HEK293T (cell line): Measurements from ENCODE around the gene KLK8.

ENCODE experiments used
- CTCF ChIA-PET: fragments of 350-600 bp; formaldehyde crosslinking; extraction: SDS; loops from one replicate; lab custom pipeline; 2021; ENCODE audit warnings: antibody characterized with exemption, inconsistent platforms; lab: Yijun Ruan, JAX
- POLR2A ChIA-PET: fragments of 350-600 bp; formaldehyde crosslinking; extraction: SDS; loops from one replicate; lab custom pipeline; 2020; ENCODE audit warnings: antibody characterized with exemption, inconsistent platforms; lab: Yijun Ruan, JAX
- DNase-seq: peaks from one replicate; pipeline ENCODE4 v3.0.0; 2012; ENCODE audit warnings: mixed read lengths; ENCODE audit errors: extremely low spot score
- ARNT ChIP-seq: fragments of 450-650 bp; IDR thresholded peaks from 2 replicates; pipeline ENCODE4 v1.6.1; 2017; ENCODE audit warnings: mild to moderate bottlenecking
- BHLHE40 ChIP-seq: fragments of 450-650 bp; IDR thresholded peaks from 2 replicates; pipeline ENCODE4 v1.6.1; 2016; ENCODE audit warnings: mild to moderate bottlenecking, moderate library complexity, borderline replicate concordance
- CTBP1 ChIP-seq: fragments of 450-650 bp; IDR thresholded peaks from 2 replicates; pipeline ENCODE4 v1.6.1; 2016; ENCODE audit warnings: borderline replicate concordance
- ELF4 ChIP-seq: fragments of 450-650 bp; IDR thresholded peaks from 2 replicates; pipeline ENCODE4 v1.6.1; 2017; ENCODE audit warnings: antibody characterized with exemption
- FOXA1 ChIP-seq: fragments of 450-650 bp; IDR thresholded peaks from 2 replicates; pipeline ENCODE4 v1.6.1; 2016; ENCODE audit warnings: mild to moderate bottlenecking
- FOXK2 ChIP-seq: fragments of 450-650 bp; IDR thresholded peaks from 2 replicates; pipeline ENCODE4 v1.6.1; 2016; ENCODE audit warnings: mild to moderate bottlenecking
- FOXM1 ChIP-seq: fragments of 450-650 bp; IDR thresholded peaks from 2 replicates; pipeline ENCODE4 v1.6.1; 2017; ENCODE audit warnings: mild to moderate bottlenecking, borderline replicate concordance
- HDGF ChIP-seq: fragments of 450-650 bp; IDR thresholded peaks from 2 replicates; pipeline ENCODE4 v1.6.1; 2017; ENCODE audit warnings: antibody characterized with exemption, borderline replicate concordance
- L3MBTL2 ChIP-seq: fragments of 450-650 bp; conservative IDR thresholded peaks from 2 replicates; pipeline ENCODE4 v1.6.1; 2016; ENCODE audit warnings: mild to moderate bottlenecking
- LEF1 ChIP-seq: fragments of 450-650 bp; IDR thresholded peaks from 2 replicates; pipeline ENCODE4 v1.6.1; 2017; ENCODE audit warnings: mild to moderate bottlenecking, borderline replicate concordance
- NFRKB ChIP-seq: fragments of 450-650 bp; IDR thresholded peaks from 2 replicates; pipeline ENCODE4 v1.6.1; 2016; ENCODE audit warnings: mild to moderate bottlenecking, moderate library complexity
- SP1 ChIP-seq: fragments of 450-650 bp; IDR thresholded peaks from 2 replicates; pipeline ENCODE4 v1.6.1; 2017
- SUZ12 ChIP-seq: fragments of 450-650 bp; IDR thresholded peaks from 2 replicates; pipeline ENCODE4 v1.6.1; 2016; ENCODE audit warnings: mild to moderate bottlenecking
- TARDBP ChIP-seq: fragments of 450-650 bp; IDR thresholded peaks from 2 replicates; pipeline ENCODE4 v1.6.1; 2016
- ZNF384 ChIP-seq: fragments of 450-650 bp; IDR thresholded peaks from 2 replicates; pipeline ENCODE4 v1.6.1; 2016
- TF ChIP-seq, protein P1 (sequence below): fragments of 450-650 bp; IDR thresholded peaks from 2 replicates; pipeline ENCODE4 v1.6.1; 2016

Gene KLK8

DNA sequence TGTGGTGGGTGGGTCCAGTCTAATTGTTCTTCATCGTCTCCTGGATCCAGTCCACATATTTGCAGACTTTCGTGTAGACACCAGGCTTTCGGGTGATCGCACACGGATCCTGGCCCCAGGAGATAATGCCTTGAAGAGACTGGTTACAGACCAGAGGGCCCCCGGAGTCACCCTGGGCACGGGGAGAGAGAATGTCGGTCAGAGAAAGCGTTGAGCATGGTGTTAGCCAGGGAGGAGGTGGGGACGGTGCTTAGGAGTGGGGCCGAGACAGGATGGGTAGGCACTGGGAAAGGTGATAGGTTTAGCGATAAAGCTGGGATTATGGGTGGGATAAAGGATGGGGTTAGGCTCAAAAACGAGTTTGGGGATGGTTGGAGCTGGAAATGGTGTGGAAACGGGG, 21.1 kb upstream of the KLK8 start:
- no peak for DNase-seq
- POLR2A ChIA-PET: no interaction called here
- TF ChIP-seq NFRKB (no peak), SP1 (no peak), BHLHE40 (no peak), ELF4 (no peak), TARDBP (no peak), HDGF (no peak), CTBP1 (no peak), SUZ12 (no peak), FOXK2 (no peak), L3MBTL2 (no peak), FOXM1 (no peak)
- CTCF ChIA-PET: no interaction called here

DNA sequence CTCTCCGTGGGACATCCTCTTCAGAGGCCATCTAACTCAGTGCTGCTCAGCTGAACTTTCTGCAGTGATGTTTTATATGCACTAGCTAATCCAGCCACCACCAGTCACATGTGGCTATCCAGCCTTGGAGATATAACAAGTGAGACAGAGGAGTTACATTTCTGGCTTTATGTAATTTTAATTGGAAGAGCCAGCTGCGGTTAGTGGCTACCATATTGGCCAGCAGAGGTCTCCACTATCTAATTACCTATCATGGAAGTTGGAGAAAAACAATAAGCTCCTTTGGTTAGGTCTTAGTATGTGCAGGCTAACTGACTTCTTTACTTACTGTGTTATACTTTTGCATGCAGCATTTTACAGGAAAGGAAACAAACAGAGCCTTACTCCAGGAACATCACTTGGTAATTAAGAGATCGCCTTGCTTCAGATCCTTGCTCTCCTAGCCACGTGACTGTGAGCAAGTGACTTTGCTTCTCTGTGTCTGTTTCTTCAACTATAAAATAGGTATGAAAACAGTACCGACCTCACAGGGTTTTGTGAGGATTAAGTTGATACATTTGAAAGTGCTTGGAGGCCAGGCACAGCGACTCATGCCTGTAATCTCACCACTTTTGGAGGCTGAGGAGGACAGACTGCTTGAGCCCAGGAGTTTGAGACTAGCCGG, 19.7 kb upstream of the KLK8 start:
- TF ChIP-seq ZNF384: peak; percentile 53; the same call in 1 of the 2 replicates
- no peak for TF ChIP-seq FOXA1
- DNase-seq: peak; percentile 34
- ChIA-PET CTCF (interaction anchor here (0.6 to 1.5 kb wide), 11 partner anchors 10 to 809 kb away, joined by 3 to 6 read pairs (median 3); no protein-coding TSS in a partner anchor), POLR2A (no interaction called here)

DNA sequence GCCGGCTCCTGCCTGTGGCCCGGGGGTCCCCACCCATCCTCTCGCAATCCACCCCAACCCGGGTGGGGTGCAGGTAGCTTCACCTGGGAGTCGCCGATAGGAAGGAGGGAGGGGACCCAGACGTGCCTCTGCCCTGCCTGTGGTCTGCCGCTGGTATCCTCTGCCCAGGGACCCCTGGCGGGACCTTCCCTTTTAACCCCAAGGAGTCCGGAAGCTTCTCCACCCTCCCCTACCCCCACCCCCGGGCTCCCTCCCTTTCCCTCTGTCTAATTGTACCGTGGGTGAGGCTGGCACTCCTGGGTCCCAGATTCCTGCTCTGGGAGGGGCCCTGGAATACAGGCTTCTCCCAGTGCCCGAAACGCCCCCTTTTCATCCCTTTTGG, 18.1 kb upstream of the KLK8 start, which contains the start of gene KLK10:
Gene KLK10 (minus strand): TSS at position 166 of the 382 bp plus-strand sequence. CDS start 579 bp downstream, outside the sequence.
- CTCF ChIA-PET: no interaction called here
- TF ChIP-seq L3MBTL2: no peak
- no peak for TF ChIP-seq LEF1
- no peak for TF ChIP-seq CTBP1
- no peak for TF ChIP-seq FOXM1
- no peak for TF ChIP-seq BHLHE40
- no peak for TF ChIP-seq SP1
- no peak for DNase-seq
- POLR2A ChIA-PET: no interaction called here

DNA sequence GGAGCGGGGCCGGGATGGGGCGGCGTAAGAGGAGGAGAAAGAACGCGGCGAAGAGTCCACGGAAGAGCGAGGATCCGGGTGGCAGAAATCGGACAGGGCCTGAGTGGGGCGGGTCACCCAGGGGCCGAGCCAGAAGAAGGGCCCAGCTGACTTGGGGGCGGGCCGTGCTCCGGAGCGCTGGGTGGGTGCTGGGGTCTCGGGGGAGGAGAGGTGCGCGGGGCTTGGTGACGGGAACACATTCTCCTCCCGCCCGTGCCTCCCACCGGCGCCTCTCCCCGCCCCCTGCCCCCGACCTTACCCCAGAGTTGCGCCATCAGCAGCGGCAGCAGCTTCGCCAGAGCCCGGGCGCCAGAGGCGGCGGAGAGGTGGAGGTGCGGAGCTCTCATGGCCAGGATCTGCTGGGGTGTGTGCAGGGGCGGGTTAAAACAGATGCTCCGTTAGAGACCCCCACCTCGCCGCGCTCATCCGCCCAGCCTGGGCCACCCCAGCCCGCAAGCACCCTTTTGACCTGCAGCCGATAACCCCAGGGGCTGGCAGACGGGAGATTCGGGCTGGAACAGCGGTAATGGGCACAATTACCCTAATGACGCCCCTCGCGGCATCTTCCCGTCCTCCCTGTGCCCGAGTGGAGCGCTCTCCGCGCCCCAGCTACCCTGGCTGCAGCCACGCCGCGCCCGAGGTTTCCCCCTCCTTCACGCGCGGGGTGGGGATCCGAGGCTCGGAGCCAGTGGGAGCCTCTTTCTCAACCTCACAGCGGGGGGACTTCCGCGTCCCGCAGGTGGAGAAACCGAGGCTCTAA, 17.5 kb upstream of the KLK8 start:
- TF ChIP-seq CTBP1 (no peak), ZNF384 (no peak), SUZ12 (no peak), BHLHE40 (no peak), LEF1 (no peak)
- POLR2A ChIA-PET: no interaction called here
- CTCF ChIA-PET: no interaction called here
- no peak for DNase-seq

DNA sequence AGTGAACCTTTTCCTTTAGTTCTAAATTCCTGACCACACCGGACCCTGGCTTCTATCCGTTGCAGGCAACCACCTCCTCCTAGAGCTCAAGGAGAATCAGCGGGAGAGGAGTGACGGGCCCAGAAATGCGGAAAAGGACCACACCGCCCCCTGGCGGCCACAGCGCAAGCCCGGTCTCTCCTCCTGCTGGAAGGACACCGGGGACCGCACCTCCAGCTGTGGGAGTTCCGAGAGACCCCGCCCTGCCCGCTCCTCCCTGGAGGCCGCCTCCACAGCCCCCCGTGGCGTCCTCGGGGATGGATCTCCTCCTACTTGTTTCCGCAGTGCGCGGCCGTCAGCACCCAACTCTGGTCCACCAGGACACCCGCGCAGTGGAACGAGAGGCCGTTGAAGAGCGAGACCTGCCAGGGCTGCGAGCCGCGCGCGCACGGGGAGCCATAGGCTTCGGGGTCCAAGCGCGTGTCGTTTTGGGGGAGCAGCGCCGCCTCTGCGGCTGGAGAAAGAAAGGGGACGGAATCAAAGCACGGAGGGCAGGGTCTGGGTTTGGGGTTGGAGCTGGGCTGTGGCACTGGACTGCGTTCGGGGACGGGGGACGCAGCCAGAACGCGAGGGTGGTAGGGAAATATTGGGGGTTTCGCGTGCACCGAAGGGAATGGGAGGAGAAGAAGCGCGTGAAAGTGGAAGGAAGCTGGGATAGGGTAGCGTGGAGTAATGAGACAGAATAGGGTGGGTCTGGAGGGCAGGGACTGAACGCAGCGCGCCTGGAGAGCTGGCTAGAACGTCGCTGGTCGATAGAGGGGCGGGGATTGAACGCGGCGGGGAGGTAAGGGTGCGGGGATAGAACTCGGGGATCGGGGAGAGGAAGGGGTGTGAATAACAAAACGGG, 15.6 kb upstream of the KLK8 start:
- TF ChIP-seq CTBP1 (no peak), NFRKB (no peak), ELF4 (no peak), FOXK2 (no peak), TARDBP (no peak)

DNA sequence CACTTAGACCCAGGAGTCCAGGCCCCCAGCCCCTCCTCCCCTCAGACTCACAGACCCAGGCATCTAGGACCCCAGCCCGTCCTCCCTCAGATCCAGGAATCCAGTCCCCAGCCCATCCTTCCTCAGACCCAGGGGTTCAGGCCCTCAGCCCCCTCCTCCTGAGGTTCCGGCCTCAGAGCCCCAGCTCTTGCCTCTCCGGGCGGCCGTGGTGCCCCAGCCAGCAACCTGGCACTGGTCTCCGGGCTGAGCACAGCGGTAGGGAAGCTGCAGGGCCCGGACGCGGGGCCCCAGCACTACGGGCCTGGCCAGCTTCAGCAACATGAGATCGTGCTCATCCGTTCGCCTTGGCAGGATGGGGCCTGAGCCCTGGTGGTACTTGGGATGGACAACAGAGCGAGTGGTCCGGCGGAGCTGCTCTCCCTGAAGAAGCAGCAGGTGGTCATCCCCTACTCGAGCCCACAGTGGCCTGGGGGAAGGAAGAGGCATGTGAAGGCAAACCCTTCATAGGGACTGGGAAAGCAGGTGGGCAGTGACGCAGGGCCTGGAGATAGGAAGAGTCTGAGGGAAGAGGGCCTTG, 14.4 kb upstream of the KLK8 start:
- TF ChIP-seq ELF4 (no peak), SUZ12 (no peak), SP1 (no peak), CTBP1 (no peak), FOXM1 (no peak), ZNF384 (no peak), FOXK2 (no peak), NFRKB (no peak), HDGF (no peak), TARDBP (no peak), FOXA1 (no peak), BHLHE40 (no peak)
- TF ChIP-seq, protein P1, sequence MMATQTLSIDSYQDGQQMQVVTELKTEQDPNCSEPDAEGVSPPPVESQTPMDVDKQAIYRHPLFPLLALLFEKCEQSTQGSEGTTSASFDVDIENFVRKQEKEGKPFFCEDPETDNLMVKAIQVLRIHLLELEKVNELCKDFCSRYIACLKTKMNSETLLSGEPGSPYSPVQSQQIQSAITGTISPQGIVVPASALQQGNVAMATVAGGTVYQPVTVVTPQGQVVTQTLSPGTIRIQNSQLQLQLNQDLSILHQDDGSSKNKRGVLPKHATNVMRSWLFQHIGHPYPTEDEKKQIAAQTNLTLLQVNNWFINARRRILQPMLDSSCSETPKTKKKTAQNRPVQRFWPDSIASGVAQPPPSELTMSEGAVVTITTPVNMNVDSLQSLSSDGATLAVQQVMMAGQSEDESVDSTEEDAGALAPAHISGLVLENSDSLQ: no peak
- POLR2A ChIA-PET: no interaction called here
- CTCF ChIA-PET: interaction anchor here (0.9 kb wide), 1 partner anchor 93 kb away, joined by 3 read pairs; the partner anchor contains the start of gene CTU1
- no peak for DNase-seq

More for the DNA sequence above, 15.6 kb upstream of the KLK8 start:
- ChIA-PET POLR2A (interaction anchor here (0.9 to 1.2 kb wide), 2 partner anchors 15 to 48 kb away, joined by 3 read pairs; partner anchors contain the start of gene KLK13), CTCF (interaction anchor here (0.6 to 2.2 kb wide), 14 partner anchors 9 to 221 kb away, joined by 3 to 9 read pairs (median 3); partner anchors contain the start of genes CTU1 and KLK11)
- peak; percentile 84 for DNase-seq

DNA sequence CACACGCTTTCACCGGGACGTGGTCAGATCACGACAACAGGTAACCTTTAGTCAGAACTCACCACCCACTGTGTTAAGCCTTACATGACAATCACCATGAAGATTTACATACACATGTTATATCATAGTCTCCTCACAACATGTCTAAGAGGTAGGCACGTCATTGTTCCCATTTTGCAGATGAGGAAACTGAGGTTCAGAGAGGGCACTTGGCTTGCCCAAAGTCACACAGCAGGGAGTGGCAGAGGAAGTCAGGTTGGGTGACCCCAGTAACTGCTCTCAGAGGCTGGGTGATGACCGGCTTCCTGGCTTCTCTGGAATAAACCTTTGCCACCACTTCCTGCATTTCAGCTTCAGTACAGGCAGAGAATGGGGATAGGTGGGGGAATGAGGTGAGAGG, 12.8 kb upstream of the KLK8 start:
- TF ChIP-seq BHLHE40 (no peak), ARNT (no peak), FOXM1 (no peak), TARDBP (no peak), FOXA1 (no peak), NFRKB (no peak)
- ChIA-PET CTCF (no interaction called here), POLR2A (no interaction called here)
- no peak for DNase-seq
